ENCODE data around the gene HMGCR.

Gene HMGCR

GRCh38 chr5:75340714-75341478 is 3.9 kb downstream of the HMGCR start:
- DNase-seq (ENCODE audit: low read depth): peak; percentile 25

- DNase-seq (ENCODE audit: low read depth): no peak
These were observed 4.9 kb downstream of the HMGCR start for GRCh38 chr5:75341934-75342333.

GRCh38 chr5:75342836-75343235 is 5.8 kb downstream of the HMGCR start:
- DNase-seq (ENCODE audit: low read depth): peak; percentile 32

- peak; percentile 24 for DNase-seq (ENCODE audit: low read depth)
These were observed 11.2 kb downstream of the HMGCR start for GRCh38 chr5:75348241-75348640.

GRCh38 chr5:75349663-75350062 is 12.6 kb downstream of the HMGCR start:
- no peak for DNase-seq (ENCODE audit: low read depth)

GRCh38 chr5:75351139-75351926 is 14.3 kb downstream of the HMGCR start:
- no peak for DNase-seq (ENCODE audit: low read depth)

- no peak for DNase-seq (ENCODE audit: low read depth)
These were observed 18.2 kb downstream of the HMGCR start for GRCh38 chr5:75355236-75355635.

GRCh38 chr5:75356719-75357118 is 19.7 kb downstream of the HMGCR start:
- no peak for DNase-seq (ENCODE audit: low read depth)

GRCh38 chr5:75358117-75358516 is 21.1 kb downstream of the HMGCR start:
- DNase-seq (ENCODE audit: low read depth): no peak

GRCh38 chr5:75361310-75361709 is 24.3 kb downstream of the HMGCR start:
- no peak for DNase-seq (ENCODE audit: low read depth)

GRCh38 chr5:75362474-75362975 is 25.5 kb downstream of the HMGCR start:
- DNase-seq (ENCODE audit: low read depth): no peak

- no peak for DNase-seq (ENCODE audit: low read depth)
These were observed 26.1 kb downstream of the HMGCR start for GRCh38 chr5:75363111-75363510.

GRCh38 chr5:75363726-75364495 is 26.9 kb downstream of the HMGCR start:
- DNase-seq (ENCODE audit: low read depth): no peak

GRCh38 chr5:75364571-75365280 is 27.7 kb downstream of the HMGCR start:
- no peak for DNase-seq (ENCODE audit: low read depth)

GRCh38 chr5:75365740-75366139 is 28.7 kb downstream of the HMGCR start:
- DNase-seq (ENCODE audit: low read depth): peak; percentile 35

- no peak for DNase-seq (ENCODE audit: low read depth)
These were observed 29.8 kb downstream of the HMGCR start for GRCh38 chr5:75366787-75367186.

- peak; percentile 53 for DNase-seq (ENCODE audit: low read depth)
These were observed 30.4 kb downstream of the HMGCR start for GRCh38 chr5:75367401-75367800.

- peak; percentile 84 for DNase-seq (ENCODE audit: low read depth)
These were observed 31.4 kb downstream of the HMGCR start for GRCh38 chr5:75368391-75368790.

GRCh38 chr5:75373862-75374261 is 36.8 kb downstream of the HMGCR start:
- no peak for DNase-seq (ENCODE audit: low read depth)

GRCh38 chr5:75374394-75374814 is 37.4 kb downstream of the HMGCR start:
- DNase-seq (ENCODE audit: low read depth): no peak

- DNase-seq (ENCODE audit: low read depth): no peak
These were observed 38.4 kb downstream of the HMGCR start for GRCh38 chr5:75375414-75375813.

GRCh38 chr5:75380099-75380498 is 43.1 kb downstream of the HMGCR start:
- no peak for DNase-seq (ENCODE audit: low read depth)

Data from iris pigment epithelial cell (primary cell).